HL-60 (cell line): ENCODE results near the gene GAS2L2.

ENCODE experiments used
- DNase-seq, 2 experiments: peaks; one replicate each; pipeline ENCODE4 v3.0.0-alpha.2; 2010 to 2020; ENCODE audit warnings: low read depth in 1 of 2, low spot score in 1 of 2
- H3K27ac ChIP-seq: fragments of 250-450 bp; sonication (Bioruptor Pico); replicated peaks from 2 replicates; pipeline ENCODE4 v1.5.1; 2020; ENCODE audit warnings: mild to moderate bottlenecking, moderate library complexity
- H3K27me3 ChIP-seq: fragments of 250-450 bp; sonication (Bioruptor Pico); 2 replicates; pipeline ENCODE4 v1.5.1; 2021; ENCODE audit warnings: mild to moderate bottlenecking, moderate library complexity; ENCODE audit not compliant: insufficient read depth, poor library complexity, severe bottlenecking
- H3K4me3 ChIP-seq: replicated peaks from 2 replicates; pipeline ENCODE4 v1.5.1; 2011; ENCODE audit warnings: mild to moderate bottlenecking, control low read depth, low read length; ENCODE audit not compliant: insufficient read depth
- CTCF ChIP-seq: IDR thresholded peaks from one replicate; pipeline ENCODE4 v1.5.1; 2011; ENCODE audit warnings: low read length, control low read depth, inconsistent platforms; ENCODE audit not compliant: insufficient read depth
- GABPA ChIP-seq: IDR thresholded peaks from 2 replicates; pipeline ENCODE4 v1.6.1; 2012; ENCODE audit warnings: low read depth
- POLR2AphosphoS5 ChIP-seq: IDR thresholded peaks from 2 replicates; pipeline ENCODE4 v1.6.1; 2012; ENCODE audit warnings: low read depth
- REST ChIP-seq: IDR thresholded peaks from 2 replicates; pipeline ENCODE4 v1.6.1; 2012; ENCODE audit warnings: low read depth; ENCODE audit not compliant: insufficient replicate concordance
- SPI1 ChIP-seq: IDR thresholded peaks from 2 replicates; pipeline ENCODE4 v1.6.1; 2012; ENCODE audit warnings: low read depth, mild to moderate bottlenecking, borderline replicate concordance

Gene GAS2L2

GRCh38 chr17:35735036-35735805 is 17.8 kb downstream of the GAS2L2 start:
- TF ChIP-seq POLR2AphosphoS5 (no peak), GABPA (no peak), CTCF (no peak), SPI1 (no peak), REST (no peak)
- Histone ChIP-seq H3K27ac (no peak overlapping the region), H3K4me3 (no peak overlapping the region), H3K27me3 (peaks cover 5% of the 10 kb centered on the region)
- DNase-seq, result no peak

GRCh38 chr17:35734396-35734795 is 18.6 kb downstream of the GAS2L2 start:
- Histone ChIP-seq H3K4me3 (no peak overlapping the region), H3K27ac (no peak overlapping the region), H3K27me3 (peaks cover 2% of the 10 kb centered on the region)
- no peak for TF ChIP-seq REST
- no peak for TF ChIP-seq GABPA
- no peak for TF ChIP-seq SPI1
- no peak for TF ChIP-seq CTCF
- TF ChIP-seq POLR2AphosphoS5, result no peak
- no peak for DNase-seq

- Histone ChIP-seq H3K4me3 (no peak overlapping the region), H3K27ac (no peak overlapping the region), H3K27me3 (peaks cover 2% of the 10 kb centered on the region)
- TF ChIP-seq CTCF (no peak), GABPA (no peak), POLR2AphosphoS5 (no peak), SPI1 (no peak)
- DNase-seq, result no peak
Measured at GRCh38 chr17:35733366-35733765, 19.7 kb downstream of the GAS2L2 start.

- peaks cover 2% of the 10 kb centered on the region for H3K27me3 ChIP-seq
- TF ChIP-seq REST, result no peak
- TF ChIP-seq GABPA, result no peak
- no peak for TF ChIP-seq CTCF
- no peak for TF ChIP-seq SPI1
- no peak for TF ChIP-seq POLR2AphosphoS5
- no peak overlapping the region for H3K4me3 ChIP-seq
- no peak overlapping the region for H3K27ac ChIP-seq
- no peak for DNase-seq
Measured at GRCh38 chr17:35732806-35733136, 20.3 kb downstream of the GAS2L2 start.
